ENCODE data around the gene PARD3. TPM values are rescaled to one million over a fixed set of nuclear protein-coding genes. Genes with fewer than 3 reads are reported as not detected.

Gene PARD3
- total and polyA plus RNA-seq, 8 donors: 25.6 to 54.5 (median 47.8) TPM

- H3K27ac ChIP-seq: no peak overlapping the region
- ATAC-seq: no peak
- no peaks in the 10 kb centered on the region for H3K36me3 ChIP-seq
- DNase-seq: no peak
- H3K9me3 ChIP-seq: no peaks in the 10 kb centered on the region
- H3K4me1 ChIP-seq: no peaks in the 10 kb centered on the region
- intact Hi-C loops (cut with DNase I): no loop called here
- no peak for TF ChIP-seq CTCF (IDR thresholded peaks at IDR 0.05)
- no peaks in the 10 kb centered on the region for H3K27me3 ChIP-seq
- no peak overlapping the region for H3K4me3 ChIP-seq
Observed at GRCh38 chr10:34111179-34111578, 703.9 kb downstream of the PARD3 start.

GRCh38 chr10:34109952-34110702 is 705.0 kb downstream of the PARD3 start:
- intact Hi-C loops (cut with DNase I): no loop called here
- no peak for DNase-seq
- TF ChIP-seq CTCF (IDR thresholded peaks at IDR 0.05): no peak

GRCh38 chr10:34109495-34109894 is 705.6 kb downstream of the PARD3 start:
- Histone ChIP-seq H3K27me3 (no peaks in the 10 kb centered on the region), H3K9me3 (no peaks in the 10 kb centered on the region), H3K36me3 (no peaks in the 10 kb centered on the region), H3K27ac (no peak overlapping the region), H3K4me3 (no peak overlapping the region), H3K4me1 (peaks cover 0 to 4% of the 10 kb centered on the region in 2 donors)
- intact Hi-C loops (cut with DNase I): no loop called here
- DNase-seq (no peak), ATAC-seq (no peak)
- no peak for TF ChIP-seq CTCF (IDR thresholded peaks at IDR 0.05)

More at GRCh38 chr10:34109952-34110702, 705.0 kb downstream of the PARD3 start:
- H3K27ac ChIP-seq: no peak overlapping the region
- H3K27me3 ChIP-seq: no peaks in the 10 kb centered on the region
- H3K4me1 ChIP-seq: no peaks in the 10 kb centered on the region
- no peak overlapping the region for H3K4me3 ChIP-seq
- ATAC-seq: no peak
- no peaks in the 10 kb centered on the region for H3K36me3 ChIP-seq
- H3K9me3 ChIP-seq: no peaks in the 10 kb centered on the region

- no peak for ATAC-seq
- no peak for DNase-seq
- Histone ChIP-seq H3K4me1 (peaks cover 0 to 5% of the 10 kb centered on the region in 2 donors), H3K9me3 (no peaks in the 10 kb centered on the region), H3K27ac (no peak overlapping the region), H3K4me3 (no peak overlapping the region), H3K27me3 (no peaks in the 10 kb centered on the region), H3K36me3 (no peaks in the 10 kb centered on the region)
- intact Hi-C loops (cut with DNase I): no loop called here
- TF ChIP-seq CTCF (IDR thresholded peaks at IDR 0.05): no peak
Observed at GRCh38 chr10:34107626-34108516, 707.2 kb downstream of the PARD3 start.

GRCh38 chr10:34106356-34106885 is 708.7 kb downstream of the PARD3 start:
- Histone ChIP-seq H3K4me3 (no peak overlapping the region), H3K27ac (no peak overlapping the region), H3K36me3 (no peaks in the 10 kb centered on the region), H3K9me3 (no peaks in the 10 kb centered on the region), H3K4me1 (peaks cover 0 to 9% of the 10 kb centered on the region in 2 donors), H3K27me3 (no peaks in the 10 kb centered on the region)
- TF ChIP-seq CTCF (IDR thresholded peaks at IDR 0.05): no peak
- intact Hi-C loops (cut with DNase I): no loop called here
- DNase-seq (no peak), ATAC-seq (no peak)
